Mucosa of descending colon (tissue), 3 donors: Measurements from ENCODE around the gene CHAD. TPM values are rescaled to one million over a fixed set of nuclear protein-coding genes. Genes with fewer than 3 reads are reported as not detected.

Experiments used
- ATAC-seq: fragments of 200-7000 bp; cut with Tn5 transposase; one replicate; pipeline ENCODE4 v1.9.1; 2020; ENCODE audit warnings: mild to moderate bottlenecking, moderate library complexity
- DNase-seq, 3 donors: peaks; one replicate each; pipeline ENCODE4 v3.0.0-alpha.2; 2020
- H3K36me3 ChIP-seq: fragments of 200-600 bp; one replicate; pipeline ENCODE4 v1.8.0; 2021; ENCODE audit warnings: low read depth, mild to moderate bottlenecking
- H3K4me1 ChIP-seq: fragments of 200-600 bp; one replicate; pipeline ENCODE4 v1.8.0; 2021; ENCODE audit warnings: low read depth, mild to moderate bottlenecking
- H3K4me3 ChIP-seq: fragments of 200-600 bp; one replicate; pipeline ENCODE4 v1.8.0; 2021; ENCODE audit warnings: mild to moderate bottlenecking
- H3K9me3 ChIP-seq: fragments of 200-600 bp; one replicate; pipeline ENCODE4 v1.8.0; 2021; ENCODE audit warnings: mild to moderate bottlenecking
- CTCF ChIP-seq: fragments of 200-600 bp; IDR thresholded peaks from one replicate; pipeline ENCODE4 v1.8.0; 2022; ENCODE audit warnings: antibody characterized with exemption, mild to moderate bottlenecking
- intact Hi-C, 2 donors: fragments of 100-400 bp; cut with DNase I in 1 of 2; cut with micrococcal nuclease in 1 of 2; formaldehyde crosslinking; loops; one replicate each; pipeline versions ENCODE4 v1.11.0 to v1.11.1; 2022; cut with DNase I, micrococcal nuclease
- total RNA-seq, 3 donors: library from RNA; stranded (reverse); fragmentation: NEBNext Ultra II Directional in 2 of 3; extraction: Animal tissue kit (Norgen Biotek cat#: 25700) in 2 of 3; gene quantifications; one replicate each; pipeline versions ENCODE4 v1.2.1 to v1.2.4, GENCODE V29; 2021 to 2023
- donor health status: DM: no; HTN: no; CAD: no; lungs with moderate emphysema.
- donor health status: DM: no; HTN: no; CAD: no.
- donor health status: DM: no; HTN: yes; CAD: no.

CHAD gene
- total RNA-seq, 3 donors from 2014 or later: 4.6 to 15.3 (median 5.8) TPM

- Histone ChIP-seq H3K4me3 (no peak overlapping the region), H3K9me3 (no peaks in the 10 kb centered on the region), H3K36me3 (no peaks in the 10 kb centered on the region), H3K4me1 (peaks cover 19% of the 10 kb centered on the region)
- DNase-seq (peak in 1 of 3 donors; percentile 29), ATAC-seq (no peak)
- TF ChIP-seq CTCF: no peak
- intact Hi-C loops: no loop called here
Measured at GRCh38 chr17:50459756-50460155, 8.9 kb downstream of the CHAD start.

GRCh38 chr17:50458701-50459676 lies 9.7 kb downstream of the CHAD start:
- DNase-seq (peak in 1 of 3 donors; percentile 48), ATAC-seq (peak; percentile 79)
- Histone ChIP-seq H3K4me1 (peaks cover 26% of the 10 kb centered on the region), H3K9me3 (no peaks in the 10 kb centered on the region), H3K36me3 (no peaks in the 10 kb centered on the region), H3K4me3 (no peak overlapping the region)
- intact Hi-C loops: no loop called here
- TF ChIP-seq CTCF: no peak

- DNase-seq (peak in 1 of 3 donors; percentile 2), ATAC-seq (peak; percentile 3)
- Histone ChIP-seq H3K36me3 (no peaks in the 10 kb centered on the region), H3K9me3 (no peaks in the 10 kb centered on the region), H3K4me3 (no peak overlapping the region), H3K4me1 (peaks cover 30% of the 10 kb centered on the region)
- intact Hi-C loops: no loop called here
- TF ChIP-seq CTCF: no peak
Measured at GRCh38 chr17:50458270-50458669, 10.4 kb downstream of the CHAD start.

- Histone ChIP-seq H3K4me1 (peaks cover 37% of the 10 kb centered on the region), H3K4me3 (no peak overlapping the region), H3K9me3 (no peaks in the 10 kb centered on the region), H3K36me3 (no peaks in the 10 kb centered on the region)
- intact Hi-C loops: no loop called here
- ATAC-seq (no peak), DNase-seq (no peak)
- no peak for TF ChIP-seq CTCF
Measured at GRCh38 chr17:50457621-50458020, 11.1 kb downstream of the CHAD start.

GRCh38 chr17:50453901-50454300 lies 14.8 kb downstream of the CHAD start:
- Histone ChIP-seq H3K4me3 (no peak overlapping the region), H3K9me3 (no peaks in the 10 kb centered on the region), H3K4me1 (peaks cover 51% of the 10 kb centered on the region), H3K36me3 (no peaks in the 10 kb centered on the region)
- DNase-seq (no peak), ATAC-seq (no peak)
- intact Hi-C loops: no loop called here
- TF ChIP-seq CTCF: no peak
